Activated naive CD8-positive, alpha-beta T cell treated with anti-CD3 and anti-CD28 coated beads, Interleukin-2, amount 50 U/mL, for 24 hours (primary cell): ENCODE results near the gene NMT1.

Experiments
- ATAC-seq: fragments of 150-1000 bp; cut with Tn5 transposase; one replicate; pipeline ENCODE4 v1.10.0; 2021
- DNase-seq: peaks from one replicate; pipeline ENCODE4 v3.0.0; 2021
- H3K27ac Mint-ChIP-seq: one replicate; pipeline ENCODE4 v1.8.0; 2021; ENCODE audit warnings: mild to moderate bottlenecking, mixed read lengths
- H3K27me3 Mint-ChIP-seq: one replicate; pipeline ENCODE4 v1.8.0; 2021; ENCODE audit warnings: mixed read lengths
- H3K36me3 Mint-ChIP-seq: one replicate; pipeline ENCODE4 v1.8.0; 2021; ENCODE audit warnings: low read depth, mixed read lengths
- H3K4me1 Mint-ChIP-seq: one replicate; pipeline ENCODE4 v1.8.0; 2021; ENCODE audit warnings: mixed read lengths
- H3K4me3 Mint-ChIP-seq: one replicate; pipeline ENCODE4 v1.8.0; 2021; ENCODE audit warnings: mild to moderate bottlenecking, moderate library complexity, mixed read lengths
- H3K9me3 Mint-ChIP-seq: one replicate; pipeline ENCODE4 v1.8.0; 2021; ENCODE audit warnings: mixed read lengths

NMT1 gene

GRCh38 chr17:45060797-45061605, at the start of gene NMT1:
Gene NMT1, plus strand, starts transcription at chr17:45061317. Its CDS starts 13 bp downstream, at chr17:45061330.
- ATAC-seq (peak; percentile 94), DNase-seq (peak; percentile 93)
- H3K36me3 Mint-ChIP-seq = peaks cover 12% of the 10 kb centered on the region
- no peaks in the 10 kb centered on the region for H3K27me3 Mint-ChIP-seq
- peaks cover 59% of the 10 kb centered on the region for H3K4me1 Mint-ChIP-seq
- H3K4me3 Mint-ChIP-seq = peak within 1 kb of the TSS; percentile 94
- peak within 1 kb of the TSS; percentile 98 for H3K27ac Mint-ChIP-seq
- H3K9me3 Mint-ChIP-seq = no peaks in the 10 kb centered on the region

GRCh38 chr17:45011767-45012166, 49.4 kb upstream of the NMT1 start:
- Mint-ChIP-seq H3K27ac (no peak overlapping the region), H3K4me3 (no peak overlapping the region)
- ATAC-seq = no peak

GRCh38 chr17:45013021-45013997, 47.8 kb upstream of the NMT1 start:
- Mint-ChIP-seq H3K27me3 (peaks cover 9% of the 10 kb centered on the region), H3K4me1 (peaks cover 5% of the 10 kb centered on the region), H3K9me3 (no peaks in the 10 kb centered on the region), H3K4me3 (no peak overlapping the region), H3K36me3 (no peaks in the 10 kb centered on the region), H3K27ac (no peak overlapping the region)
- ATAC-seq (no peak), DNase-seq (no peak)

More at GRCh38 chr17:45011767-45012166, 49.4 kb upstream of the NMT1 start:
- Mint-ChIP-seq H3K9me3 (no peaks in the 10 kb centered on the region), H3K27me3 (peaks cover 16% of the 10 kb centered on the region), H3K4me1 (no peaks in the 10 kb centered on the region), H3K36me3 (no peaks in the 10 kb centered on the region)
- no peak for DNase-seq

DNA sequence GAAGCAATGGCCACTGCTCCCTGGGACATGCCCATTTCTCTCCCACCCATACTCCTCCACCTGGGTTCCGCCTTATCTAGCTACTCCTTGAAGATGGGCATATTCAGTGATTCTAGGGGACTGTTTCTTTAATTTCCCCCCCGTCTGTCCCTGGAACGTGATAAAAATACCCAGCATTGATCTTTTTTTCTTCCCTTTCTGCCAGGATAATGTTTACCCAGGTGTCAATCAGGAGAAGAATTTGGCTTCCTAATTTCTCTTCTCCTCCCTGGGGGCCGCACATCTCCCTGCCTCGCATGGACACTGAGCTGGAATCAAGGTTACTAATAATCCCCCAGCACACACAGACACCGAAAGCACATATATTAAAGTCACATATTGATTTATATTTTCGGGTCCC, 44.9 kb upstream of the NMT1 start:
- Mint-ChIP-seq H3K4me1 (peaks cover 19% of the 10 kb centered on the region), H3K27ac (no peak overlapping the region)
- no peak for ATAC-seq

GRCh38 chr17:45016823-45017222, 44.3 kb upstream of the NMT1 start:
- H3K27ac Mint-ChIP-seq = no peak overlapping the region
- no peaks in the 10 kb centered on the region for H3K36me3 Mint-ChIP-seq
- DNase-seq (no peak), ATAC-seq (no peak)
- peaks cover 33% of the 10 kb centered on the region for H3K27me3 Mint-ChIP-seq
- H3K4me3 Mint-ChIP-seq = no peak overlapping the region
- no peaks in the 10 kb centered on the region for H3K9me3 Mint-ChIP-seq
- peaks cover 23% of the 10 kb centered on the region for H3K4me1 Mint-ChIP-seq

More for the DNA sequence above, 44.9 kb upstream of the NMT1 start:
- no peak for DNase-seq
- Mint-ChIP-seq H3K4me3 (no peak overlapping the region), H3K9me3 (no peaks in the 10 kb centered on the region), H3K27me3 (peaks cover 30% of the 10 kb centered on the region), H3K36me3 (no peaks in the 10 kb centered on the region)

GRCh38 chr17:45018514-45018847, 42.6 kb upstream of the NMT1 start:
- ATAC-seq (no peak), DNase-seq (no peak)
- Mint-ChIP-seq H3K4me1 (peaks cover 23% of the 10 kb centered on the region), H3K4me3 (peak overlapping the region; percentile 84), H3K9me3 (no peaks in the 10 kb centered on the region), H3K27me3 (peaks cover 33% of the 10 kb centered on the region), H3K27ac (peak overlapping the region; percentile 83), H3K36me3 (no peaks in the 10 kb centered on the region)

DNA sequence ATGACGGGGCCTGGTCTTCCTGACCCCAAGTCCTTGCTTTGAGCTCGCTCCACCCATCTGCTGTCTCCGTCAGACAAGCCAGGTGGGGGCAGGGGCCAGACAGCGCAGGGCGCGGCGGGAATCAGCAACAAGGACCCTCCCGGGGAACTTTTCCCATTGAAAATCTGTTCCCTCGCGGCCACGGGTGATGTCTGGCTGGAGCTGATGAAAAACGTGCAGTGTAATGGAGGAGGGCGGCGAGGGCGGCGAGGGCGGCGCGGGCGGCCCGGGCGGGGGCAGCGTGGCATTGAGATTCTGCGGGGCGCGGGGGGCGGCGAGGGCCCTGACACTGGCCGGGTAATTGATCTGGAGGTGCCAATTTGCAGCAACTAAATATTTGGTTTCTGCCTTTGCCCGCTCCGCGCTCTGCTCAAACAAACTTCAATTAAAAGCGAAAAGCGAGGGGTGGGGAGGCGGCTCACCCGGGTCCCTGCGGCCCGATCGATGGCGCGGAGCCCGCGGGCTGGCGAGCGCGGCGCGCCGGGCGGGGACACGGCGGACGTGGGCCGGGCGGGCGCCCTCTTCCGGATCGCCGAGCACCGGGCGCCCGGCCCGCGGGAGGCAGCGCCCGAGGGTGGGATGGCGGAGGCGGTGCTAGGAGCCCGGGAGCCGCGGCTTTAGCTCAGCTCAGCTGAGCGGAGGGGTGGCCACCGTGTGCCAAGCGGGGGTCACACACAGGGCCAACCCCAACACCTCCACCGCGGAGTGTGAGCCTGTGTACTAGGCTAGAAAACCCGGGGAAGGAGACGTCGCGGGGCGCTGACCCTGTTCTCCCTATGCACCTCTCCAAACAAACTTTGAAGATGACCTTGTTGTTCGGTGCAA, 42.0 kb upstream of the NMT1 start:
- peak; percentile 57 for DNase-seq
- peak overlapping the region; percentile 83 for H3K27ac Mint-ChIP-seq

DNA sequence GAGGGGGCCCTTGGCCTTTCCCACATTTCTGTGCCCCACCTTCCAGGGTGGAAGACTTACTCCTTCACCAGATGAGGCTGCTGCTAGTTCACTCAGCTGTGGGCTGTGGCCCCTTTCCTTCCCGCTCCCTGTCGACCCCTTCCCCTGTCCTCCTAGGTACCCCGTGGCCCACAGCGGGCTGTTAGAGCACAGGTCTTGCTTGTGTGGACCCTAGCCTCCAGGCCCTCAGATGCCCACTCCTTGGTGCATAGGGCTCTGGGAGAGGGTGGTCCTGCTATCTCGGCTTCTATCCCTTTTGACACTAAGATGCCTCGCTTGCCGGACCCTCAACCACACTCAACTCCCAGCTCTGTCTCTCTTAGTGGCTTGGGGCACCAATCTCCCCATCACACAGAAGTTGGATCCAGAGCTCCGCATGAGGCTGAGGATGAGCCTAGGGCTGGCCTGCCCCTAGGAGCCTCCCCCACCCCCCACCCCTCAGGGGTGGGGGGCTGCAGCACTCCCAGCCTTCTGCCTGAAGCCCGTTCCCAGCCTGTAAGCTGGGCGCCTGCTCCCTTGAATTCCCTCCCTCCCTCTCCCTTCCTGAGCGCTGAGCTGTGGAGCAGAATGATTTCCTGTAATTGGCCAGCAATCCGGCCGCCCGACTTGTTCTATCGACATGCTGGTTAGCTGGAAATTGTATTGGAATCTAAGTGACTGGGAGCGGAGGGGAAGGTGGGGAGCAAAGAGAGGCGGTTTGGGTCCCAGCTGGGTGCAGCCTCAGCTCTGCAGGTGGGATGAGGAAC, 40.6 kb upstream of the NMT1 start:
- Mint-ChIP-seq H3K27me3 (peaks cover 33% of the 10 kb centered on the region), H3K4me1 (peaks cover 23% of the 10 kb centered on the region), H3K9me3 (no peaks in the 10 kb centered on the region), H3K4me3 (no peak overlapping the region), H3K27ac (no peak overlapping the region), H3K36me3 (peaks cover 4% of the 10 kb centered on the region)
- DNase-seq (no peak), ATAC-seq (no peak)

More for the DNA sequence above, 42.0 kb upstream of the NMT1 start:
- no peaks in the 10 kb centered on the region for H3K9me3 Mint-ChIP-seq
- H3K36me3 Mint-ChIP-seq = peaks cover 2% of the 10 kb centered on the region
- peak; percentile 65 for ATAC-seq
- H3K27me3 Mint-ChIP-seq = peaks cover 33% of the 10 kb centered on the region
- H3K4me3 Mint-ChIP-seq = peak overlapping the region; percentile 84
- peaks cover 23% of the 10 kb centered on the region for H3K4me1 Mint-ChIP-seq

DNA sequence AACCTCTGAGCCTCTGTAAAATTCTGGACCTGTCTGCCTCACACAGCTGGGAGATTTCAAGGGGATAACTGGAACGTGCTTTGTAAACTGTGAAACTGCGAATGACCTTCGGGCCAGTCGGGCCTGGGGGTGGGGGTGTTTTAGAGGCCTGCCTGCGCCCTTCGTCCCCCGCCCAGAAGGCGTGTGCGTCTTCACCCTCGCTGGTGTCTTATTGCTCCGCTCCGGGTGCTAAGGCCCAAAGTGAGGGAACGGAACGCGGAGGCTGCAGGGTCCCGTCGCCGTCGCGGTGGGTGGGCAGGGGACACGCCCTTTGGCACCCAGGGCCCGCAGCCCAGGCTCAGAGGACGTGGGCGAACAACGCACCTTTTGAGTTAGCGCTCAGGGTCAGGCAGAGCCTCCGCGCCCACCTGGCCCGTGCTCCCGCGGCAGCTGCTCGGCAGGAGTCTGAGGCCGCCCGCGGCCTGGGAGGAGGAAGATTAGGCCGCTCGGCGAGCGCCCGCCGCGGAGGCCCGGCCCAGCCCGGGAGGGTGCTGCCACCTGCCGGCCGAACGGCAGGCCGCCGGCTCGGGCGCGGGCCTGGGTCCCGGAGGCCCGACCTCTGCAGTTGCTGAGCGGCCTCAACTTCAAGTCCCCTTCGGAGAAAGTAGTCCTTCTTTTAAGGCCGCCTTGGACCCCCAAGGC, 39.4 kb upstream of the NMT1 start:
- peaks cover 31% of the 10 kb centered on the region for H3K27me3 Mint-ChIP-seq
- ATAC-seq (peak; percentile 61), DNase-seq (peak; percentile 78)
- peak overlapping the region; percentile 7 for H3K4me3 Mint-ChIP-seq
- peaks cover 23% of the 10 kb centered on the region for H3K4me1 Mint-ChIP-seq
- H3K36me3 Mint-ChIP-seq = peaks cover 4% of the 10 kb centered on the region
- H3K9me3 Mint-ChIP-seq = no peaks in the 10 kb centered on the region
- no peak overlapping the region for H3K27ac Mint-ChIP-seq

- H3K4me3 Mint-ChIP-seq = no peak overlapping the region
- no peak for ATAC-seq
- H3K4me1 Mint-ChIP-seq = peaks cover 23% of the 10 kb centered on the region
- H3K36me3 Mint-ChIP-seq = peaks cover 4% of the 10 kb centered on the region
- DNase-seq = no peak
- H3K27ac Mint-ChIP-seq = no peak overlapping the region
- H3K9me3 Mint-ChIP-seq = no peaks in the 10 kb centered on the region
- H3K27me3 Mint-ChIP-seq = peaks cover 29% of the 10 kb centered on the region
These were observed 38.8 kb upstream of the NMT1 start for GRCh38 chr17:45022288-45022648.

- Mint-ChIP-seq H3K27ac (no peak overlapping the region), H3K36me3 (peaks cover 4% of the 10 kb centered on the region), H3K4me1 (peaks cover 23% of the 10 kb centered on the region), H3K9me3 (no peaks in the 10 kb centered on the region), H3K4me3 (no peak overlapping the region), H3K27me3 (peaks cover 29% of the 10 kb centered on the region)
- no peak for DNase-seq
- ATAC-seq = no peak
These were observed 38.3 kb upstream of the NMT1 start for GRCh38 chr17:45022655-45023339.

- Mint-ChIP-seq H3K36me3 (peaks cover 21% of the 10 kb centered on the region), H3K4me1 (peaks cover 3% of the 10 kb centered on the region), H3K27me3 (no peaks in the 10 kb centered on the region), H3K4me3 (no peak overlapping the region), H3K27ac (no peak overlapping the region), H3K9me3 (no peaks in the 10 kb centered on the region)
- DNase-seq (no peak), ATAC-seq (no peak)
These were observed 32.0 kb upstream of the NMT1 start for GRCh38 chr17:45029096-45029495.
